ENCODE results near the gene SUFU. TPM values are rescaled to one million over a fixed set of nuclear protein-coding genes. Genes with fewer than 3 reads are reported as not detected.

SUFU gene
- total RNA-seq, 1 experiment from 2014 or later = 5.9 TPM

DNA sequence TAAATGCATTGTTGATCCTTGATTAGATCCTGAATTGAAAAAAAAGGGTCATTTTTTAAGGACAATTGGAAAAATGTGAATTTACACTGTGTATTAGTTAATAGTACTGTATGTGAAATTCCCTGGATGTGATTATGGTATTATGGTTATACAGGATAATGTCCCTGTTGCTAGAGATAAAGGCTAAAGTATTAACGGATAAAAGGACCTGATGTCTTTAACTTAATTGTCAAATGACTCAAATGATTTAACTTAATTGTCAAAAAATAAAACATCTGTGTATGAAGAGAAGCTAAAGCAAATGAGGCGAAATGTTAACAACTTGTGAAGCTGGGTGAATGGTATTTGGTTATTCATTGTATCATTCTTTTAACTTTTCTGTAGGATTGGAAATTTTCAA lies 48.8 kb downstream of the SUFU start:
- Histone ChIP-seq H2AFZ (ENCODE audit: low read length) (no peak overlapping the region), H3K79me2 (ENCODE audit: low read length) (peaks cover 3% of the 10 kb centered on the region; the same call in 1 of the 2 replicates), H3K9ac (ENCODE audit: low read length) (no peak overlapping the region), H3K9me2 (replicated peaks; ENCODE audit: insufficient read depth, low read length) (no peaks in the 10 kb centered on the region), H3K4me1 (ENCODE audit: low read length) (no peaks in the 10 kb centered on the region), H3K36me3 (ENCODE audit: insufficient read depth, low read length) (no peaks in the 10 kb centered on the region), H3K27ac (ENCODE audit: low read length) (no peak overlapping the region), H3K4me3 (ENCODE audit: low read length) (no peak overlapping the region), H4K20me1 (ENCODE audit: insufficient read depth, low read depth, low read length) (no peaks in the 10 kb centered on the region), H3K4me2 (ENCODE audit: low read depth, low read length, poor library complexity, severe bottlenecking) (no peak overlapping the region), H3K9me3 (ENCODE audit: low read length) (no peaks in the 10 kb centered on the region), H3K27me3 (ENCODE audit: low read length) (no peaks in the 10 kb centered on the region)
- DNase-seq = no peak

DNA sequence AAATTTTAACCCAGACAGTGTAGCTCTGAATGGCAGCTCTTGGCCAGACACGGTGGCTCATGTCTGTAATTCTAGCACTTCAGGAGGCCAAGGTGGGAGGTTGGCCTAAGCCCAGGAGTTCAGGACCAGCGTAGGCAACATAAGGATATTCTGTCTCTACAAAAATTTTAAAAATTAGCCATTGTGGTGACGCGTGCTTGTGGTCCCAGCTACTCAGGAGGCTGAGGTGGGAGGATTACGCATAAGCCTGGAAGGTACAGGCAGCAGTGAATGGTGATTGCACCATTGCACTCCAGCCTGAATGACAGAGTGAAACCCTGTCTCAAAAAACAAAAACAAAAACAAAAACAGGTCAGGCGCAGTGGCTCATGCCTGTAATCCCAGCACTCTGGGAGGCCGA lies 50.0 kb downstream of the SUFU start:
- Histone ChIP-seq H3K9ac (ENCODE audit: low read length) (no peak overlapping the region), H3K27me3 (ENCODE audit: low read length) (no peaks in the 10 kb centered on the region), H2AFZ (ENCODE audit: low read length) (no peak overlapping the region), H4K20me1 (ENCODE audit: insufficient read depth, low read depth, low read length) (no peaks in the 10 kb centered on the region), H3K79me2 (ENCODE audit: low read length) (no peaks in the 10 kb centered on the region), H3K4me1 (ENCODE audit: low read length) (peaks cover 6% of the 10 kb centered on the region), H3K4me3 (ENCODE audit: low read length) (no peak overlapping the region), H3K9me3 (ENCODE audit: low read length) (no peaks in the 10 kb centered on the region), H3K27ac (ENCODE audit: low read length) (no peak overlapping the region), H3K36me3 (ENCODE audit: insufficient read depth, low read length) (no peaks in the 10 kb centered on the region), H3K9me2 (replicated peaks; ENCODE audit: insufficient read depth, low read length) (no peaks in the 10 kb centered on the region), H3K4me2 (ENCODE audit: low read depth, low read length, poor library complexity, severe bottlenecking) (no peak overlapping the region)
- no peak for DNase-seq

DNA sequence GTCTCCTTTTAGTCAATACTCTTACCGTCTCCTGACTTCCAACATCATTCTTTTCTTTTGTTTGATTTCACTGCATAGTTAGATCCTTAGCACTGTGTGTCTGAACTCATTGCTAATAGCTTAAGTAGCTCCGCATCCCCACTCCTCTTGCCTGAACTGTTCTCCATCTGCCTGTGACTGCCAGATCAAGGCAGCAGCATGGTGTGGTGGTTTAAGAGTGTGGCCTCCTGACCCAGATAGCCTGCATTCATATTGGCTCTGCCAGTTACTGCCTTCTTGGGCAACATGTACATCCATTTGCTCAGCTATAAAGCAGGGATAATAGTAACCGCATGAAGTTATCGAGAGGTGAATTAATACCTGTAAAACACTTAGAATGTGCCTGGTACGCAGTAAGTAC lies 50.8 kb downstream of the SUFU start:
- H3K9me2 ChIP-seq (replicated peaks; ENCODE audit: insufficient read depth, low read length) = no peaks in the 10 kb centered on the region
- H3K9ac ChIP-seq (ENCODE audit: low read length) = no peak overlapping the region
- H2AFZ ChIP-seq (ENCODE audit: low read length) = no peak overlapping the region
- peaks cover 6% of the 10 kb centered on the region for H3K4me1 ChIP-seq (ENCODE audit: low read length)
- no peak for DNase-seq
- H3K9me3 ChIP-seq (ENCODE audit: low read length) = no peaks in the 10 kb centered on the region
- H3K36me3 ChIP-seq (ENCODE audit: insufficient read depth, low read length) = no peaks in the 10 kb centered on the region
- H3K4me2 ChIP-seq (ENCODE audit: low read depth, low read length, poor library complexity, severe bottlenecking) = no peak overlapping the region
- H3K27me3 ChIP-seq (ENCODE audit: low read length) = no peaks in the 10 kb centered on the region
- H3K79me2 ChIP-seq (ENCODE audit: low read length) = no peaks in the 10 kb centered on the region
- no peak overlapping the region for H3K4me3 ChIP-seq (ENCODE audit: low read length)
- H4K20me1 ChIP-seq (ENCODE audit: insufficient read depth, low read depth, low read length) = no peaks in the 10 kb centered on the region
- no peak overlapping the region for H3K27ac ChIP-seq (ENCODE audit: low read length)

DNA sequence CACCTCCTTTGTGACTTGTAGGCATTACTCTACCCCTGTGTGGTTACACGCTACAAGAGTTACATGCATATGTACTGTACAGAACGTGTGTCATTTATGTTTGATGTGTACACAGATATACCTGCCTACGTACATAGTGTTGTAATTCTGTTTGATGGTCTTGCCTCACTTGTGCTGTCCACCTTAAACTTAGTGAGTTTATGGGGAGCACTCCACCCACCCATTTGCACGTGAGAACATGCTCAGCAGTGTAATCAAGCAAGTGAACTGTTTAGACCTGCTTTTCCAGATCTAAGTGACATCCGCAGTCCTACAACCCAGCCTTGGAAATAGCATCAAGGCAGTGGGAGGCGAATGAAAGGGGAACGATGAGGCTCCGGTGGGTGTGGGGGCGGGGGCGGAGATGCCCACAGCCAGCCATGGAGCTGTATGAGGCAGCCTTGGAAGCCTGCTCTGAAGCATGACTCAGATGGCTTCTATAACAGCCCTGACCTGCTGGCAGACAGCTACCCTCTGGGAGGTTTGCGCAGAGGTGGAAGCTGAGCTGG lies 52.1 kb downstream of the SUFU start:
- Histone ChIP-seq H3K79me2 (ENCODE audit: low read length) (no peaks in the 10 kb centered on the region), H3K9me3 (ENCODE audit: low read length) (no peaks in the 10 kb centered on the region), H3K36me3 (ENCODE audit: insufficient read depth, low read length) (no peaks in the 10 kb centered on the region), H3K9me2 (replicated peaks; ENCODE audit: insufficient read depth, low read length) (no peaks in the 10 kb centered on the region), H3K4me3 (ENCODE audit: low read length) (no peak overlapping the region), H4K20me1 (ENCODE audit: insufficient read depth, low read depth, low read length) (no peaks in the 10 kb centered on the region), H3K4me1 (ENCODE audit: low read length) (peaks cover 6% of the 10 kb centered on the region), H2AFZ (ENCODE audit: low read length) (no peak overlapping the region), H3K27ac (ENCODE audit: low read length) (no peak overlapping the region), H3K4me2 (ENCODE audit: low read depth, low read length, poor library complexity, severe bottlenecking) (no peak overlapping the region), H3K27me3 (ENCODE audit: low read length) (no peaks in the 10 kb centered on the region), H3K9ac (ENCODE audit: low read length) (no peak overlapping the region)
- DNase-seq = no peak

DNA sequence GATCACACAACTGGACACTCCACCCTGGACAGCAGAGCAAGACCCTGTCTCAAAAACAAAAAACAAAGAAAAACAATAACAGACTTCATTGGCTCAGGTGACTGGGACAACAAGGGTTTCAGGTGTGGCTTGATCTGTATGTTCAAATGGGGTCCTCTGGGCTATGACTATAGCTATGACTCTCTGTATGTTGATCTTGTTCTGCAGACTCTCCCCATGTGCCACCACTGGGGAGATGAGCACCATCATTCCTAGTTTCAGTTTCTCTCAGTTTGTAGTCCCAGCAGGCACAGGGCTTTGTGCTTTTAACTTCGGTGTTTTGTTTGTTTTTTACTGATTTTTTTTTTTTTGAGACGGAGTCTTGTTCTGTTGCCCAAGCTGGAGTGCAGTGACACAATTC lies 53.8 kb downstream of the SUFU start:
- Histone ChIP-seq H3K9me3 (ENCODE audit: low read length) (no peaks in the 10 kb centered on the region), H4K20me1 (ENCODE audit: insufficient read depth, low read depth, low read length) (no peaks in the 10 kb centered on the region), H3K9me2 (replicated peaks; ENCODE audit: insufficient read depth, low read length) (no peaks in the 10 kb centered on the region), H3K4me2 (ENCODE audit: low read depth, low read length, poor library complexity, severe bottlenecking) (no peak overlapping the region), H3K79me2 (ENCODE audit: low read length) (no peaks in the 10 kb centered on the region), H3K27ac (ENCODE audit: low read length) (no peak overlapping the region), H3K4me1 (ENCODE audit: low read length) (peaks cover 6% of the 10 kb centered on the region), H3K36me3 (ENCODE audit: insufficient read depth, low read length) (no peaks in the 10 kb centered on the region), H3K27me3 (ENCODE audit: low read length) (no peaks in the 10 kb centered on the region), H3K4me3 (ENCODE audit: low read length) (no peak overlapping the region), H2AFZ (ENCODE audit: low read length) (no peak overlapping the region), H3K9ac (ENCODE audit: low read length) (no peak overlapping the region)
- DNase-seq = no peak

DNA sequence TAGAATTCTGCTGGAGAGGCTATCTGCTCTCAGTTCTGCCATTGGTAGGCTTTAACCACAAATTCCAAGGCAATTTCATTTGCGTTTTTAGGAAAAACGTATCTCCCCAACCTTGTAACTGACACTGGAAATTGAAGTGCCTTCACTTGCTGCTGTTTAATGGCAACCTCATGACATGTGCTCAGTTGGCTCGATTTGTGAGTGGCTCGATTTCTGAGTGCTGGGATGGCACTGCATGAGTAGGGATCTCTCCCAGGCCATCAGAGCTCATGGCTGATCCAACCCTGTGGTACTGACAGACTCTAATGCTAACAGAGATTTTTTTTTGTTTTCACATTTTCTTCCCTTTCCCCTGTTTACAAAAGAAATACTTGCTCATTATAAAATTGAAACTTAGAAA lies 56.0 kb downstream of the SUFU start:
- Histone ChIP-seq H3K4me1 (ENCODE audit: low read length) (peaks cover 6% of the 10 kb centered on the region), H3K36me3 (ENCODE audit: insufficient read depth, low read length) (no peaks in the 10 kb centered on the region), H3K9me2 (replicated peaks; ENCODE audit: insufficient read depth, low read length) (no peaks in the 10 kb centered on the region), H4K20me1 (ENCODE audit: insufficient read depth, low read depth, low read length) (no peaks in the 10 kb centered on the region), H3K27ac (ENCODE audit: low read length) (no peak overlapping the region), H3K27me3 (ENCODE audit: low read length) (no peaks in the 10 kb centered on the region), H3K9me3 (ENCODE audit: low read length) (no peaks in the 10 kb centered on the region), H2AFZ (ENCODE audit: low read length) (no peak overlapping the region), H3K79me2 (ENCODE audit: low read length) (no peaks in the 10 kb centered on the region), H3K4me3 (ENCODE audit: low read length) (no peak overlapping the region), H3K4me2 (ENCODE audit: low read depth, low read length, poor library complexity, severe bottlenecking) (no peak overlapping the region), H3K9ac (ENCODE audit: low read length) (no peak overlapping the region)
- DNase-seq = no peak

DNA sequence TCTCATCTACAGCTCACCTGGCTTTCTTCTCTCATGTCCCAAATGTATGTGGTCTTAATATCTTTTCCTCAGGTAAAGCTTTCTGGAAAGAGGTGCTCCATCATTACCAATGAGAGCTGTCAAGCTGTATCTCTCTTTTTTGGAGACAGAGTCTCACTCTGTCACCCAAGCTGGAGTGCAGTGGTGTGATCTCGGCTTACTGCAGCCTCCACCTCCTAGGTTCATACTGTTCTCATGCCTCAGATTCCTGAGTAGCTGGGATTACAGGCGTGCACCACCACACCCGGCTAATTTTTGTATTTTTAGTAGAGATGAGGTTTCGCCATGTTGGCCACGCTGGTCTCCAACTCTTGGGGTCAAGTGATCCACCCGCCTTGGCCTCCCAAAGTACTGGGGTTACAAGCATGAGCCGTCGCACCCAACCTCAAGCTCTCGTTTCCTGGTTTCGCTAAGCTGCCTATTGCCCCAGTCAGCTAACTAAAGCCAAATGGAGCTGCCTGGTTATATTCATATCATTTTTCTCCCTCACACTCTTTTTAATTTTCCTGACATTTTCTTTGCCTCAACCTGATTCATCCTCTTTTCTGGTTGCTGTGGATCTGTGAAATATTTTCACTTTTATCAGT lies 60.5 kb downstream of the SUFU start:
- H3K27me3 ChIP-seq (ENCODE audit: low read length) = no peaks in the 10 kb centered on the region
- no peak overlapping the region for H3K4me3 ChIP-seq (ENCODE audit: low read length)
- H3K27ac ChIP-seq (ENCODE audit: low read length) = no peak overlapping the region
- H3K9me2 ChIP-seq (replicated peaks; ENCODE audit: insufficient read depth, low read length) = no peaks in the 10 kb centered on the region
- no peaks in the 10 kb centered on the region for H3K4me1 ChIP-seq (ENCODE audit: low read length)
- no peak for DNase-seq
- H3K9ac ChIP-seq (ENCODE audit: low read length) = no peak overlapping the region
- no peaks in the 10 kb centered on the region for H3K36me3 ChIP-seq (ENCODE audit: insufficient read depth, low read length)
- H2AFZ ChIP-seq (ENCODE audit: low read length) = no peak overlapping the region
- H4K20me1 ChIP-seq (ENCODE audit: insufficient read depth, low read depth, low read length) = 0 out of 2 replicates have a peak, but pooled peaks cover 5% of the 10 kb centered on the region
- H3K9me3 ChIP-seq (ENCODE audit: low read length) = no peaks in the 10 kb centered on the region
- no peak overlapping the region for H3K4me2 ChIP-seq (ENCODE audit: low read depth, low read length, poor library complexity, severe bottlenecking)
- no peaks in the 10 kb centered on the region for H3K79me2 ChIP-seq (ENCODE audit: low read length)

DNA sequence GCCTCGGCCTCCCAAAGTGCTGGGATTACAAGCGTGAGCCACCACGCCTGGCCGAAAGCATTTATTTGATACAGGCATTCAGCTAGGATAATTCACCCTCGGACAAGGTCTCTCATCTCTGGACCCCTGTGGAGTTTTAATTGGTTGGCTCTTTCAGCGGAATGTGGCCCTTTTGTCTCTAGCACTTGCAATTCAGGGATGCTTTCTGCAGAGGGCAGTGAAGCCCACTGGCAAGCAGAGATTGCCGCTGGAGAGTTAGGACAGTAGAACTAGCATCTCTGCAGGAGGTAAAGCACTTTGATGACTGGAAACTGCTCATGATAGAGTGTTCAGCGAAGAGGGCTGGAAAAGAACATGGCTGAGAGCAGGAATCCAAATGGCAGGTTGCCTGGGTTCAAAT lies 62.0 kb downstream of the SUFU start:
- Histone ChIP-seq H3K27ac (ENCODE audit: low read length) (no peak overlapping the region), H3K4me3 (ENCODE audit: low read length) (no peak overlapping the region)

More for the DNA sequence above, 62.0 kb downstream of the SUFU start:
- no peak for DNase-seq
- H3K4me2 ChIP-seq (ENCODE audit: low read depth, low read length, poor library complexity, severe bottlenecking) = no peak overlapping the region
- no peaks in the 10 kb centered on the region for H3K36me3 ChIP-seq (ENCODE audit: insufficient read depth, low read length)
- no peaks in the 10 kb centered on the region for H3K27me3 ChIP-seq (ENCODE audit: low read length)
- no peaks in the 10 kb centered on the region for H3K4me1 ChIP-seq (ENCODE audit: low read length)
- 0 out of 2 replicates have a peak, but pooled peaks cover 5% of the 10 kb centered on the region for H4K20me1 ChIP-seq (ENCODE audit: insufficient read depth, low read depth, low read length)
- no peaks in the 10 kb centered on the region for H3K9me2 ChIP-seq (replicated peaks; ENCODE audit: insufficient read depth, low read length)
- H3K9me3 ChIP-seq (ENCODE audit: low read length) = no peaks in the 10 kb centered on the region
- H2AFZ ChIP-seq (ENCODE audit: low read length) = no peak overlapping the region
- H3K9ac ChIP-seq (ENCODE audit: low read length) = no peak overlapping the region
- no peaks in the 10 kb centered on the region for H3K79me2 ChIP-seq (ENCODE audit: low read length)
